Measurements from ENCODE around the gene ANGPTL1. TPM values are rescaled to one million over a fixed set of nuclear protein-coding genes. Genes with fewer than 3 reads are reported as not detected.

Gene ANGPTL1
- total RNA-seq: 26.3 TPM

- no peak for DNase-seq (ENCODE audit: low spot score)
Observed at GRCh38 chr1:178870944-178871343, at the start of gene ANGPTL1. TSS of gene ANGPTL1 (minus strand) at chr1:178871077. CDS start at chr1:178865776, 5,301 bp downstream.

- DNase-seq (ENCODE audit: low spot score): no peak
Observed at GRCh38 chr1:178919581-178919980, 48.7 kb upstream of the ANGPTL1 start.

- DNase-seq (ENCODE audit: low spot score): no peak
Observed at GRCh38 chr1:178918955-178919354, 48.1 kb upstream of the ANGPTL1 start.

- DNase-seq (ENCODE audit: low spot score): no peak
Observed at GRCh38 chr1:178918308-178918707, 47.4 kb upstream of the ANGPTL1 start.

- DNase-seq (ENCODE audit: low spot score): no peak
Observed at GRCh38 chr1:178916448-178917174, 45.7 kb upstream of the ANGPTL1 start.

- no peak for DNase-seq (ENCODE audit: low spot score)
Observed at GRCh38 chr1:178912597-178912996, 41.7 kb upstream of the ANGPTL1 start.

GRCh38 chr1:178910023-178910422 is 39.1 kb upstream of the ANGPTL1 start:
- no peak for DNase-seq (ENCODE audit: low spot score)

GRCh38 chr1:178908358-178908757 is 37.5 kb upstream of the ANGPTL1 start:
- DNase-seq (ENCODE audit: low spot score): no peak

GRCh38 chr1:178901482-178902125 is 30.7 kb upstream of the ANGPTL1 start:
- DNase-seq (ENCODE audit: low spot score): no peak

GRCh38 chr1:178899402-178899801 is 28.5 kb upstream of the ANGPTL1 start:
- no peak for DNase-seq (ENCODE audit: low spot score)

- DNase-seq (ENCODE audit: low spot score): no peak
Observed at GRCh38 chr1:178898401-178898800, 27.5 kb upstream of the ANGPTL1 start.

- no peak for DNase-seq (ENCODE audit: low spot score)
Observed at GRCh38 chr1:178895928-178896327, 25.1 kb upstream of the ANGPTL1 start.

GRCh38 chr1:178886551-178886950 is 15.7 kb upstream of the ANGPTL1 start:
- no peak for DNase-seq (ENCODE audit: low spot score)

GRCh38 chr1:178885869-178886268 is 15.0 kb upstream of the ANGPTL1 start:
- DNase-seq (ENCODE audit: low spot score): no peak

- DNase-seq (ENCODE audit: low spot score): no peak
Observed at GRCh38 chr1:178881950-178882349, 11.1 kb upstream of the ANGPTL1 start.

- no peak for DNase-seq (ENCODE audit: low spot score)
Observed at GRCh38 chr1:178877896-178878295, 7.0 kb upstream of the ANGPTL1 start.

GRCh38 chr1:178875936-178876335 is 5.1 kb upstream of the ANGPTL1 start:
- DNase-seq (ENCODE audit: low spot score): no peak

- DNase-seq (ENCODE audit: low spot score): no peak
Observed at GRCh38 chr1:178874966-178875365, 4.1 kb upstream of the ANGPTL1 start.

GRCh38 chr1:178871551-178872320 is 859 bp upstream of the ANGPTL1 start:
- no peak for DNase-seq (ENCODE audit: low spot score)

- no peak for DNase-seq (ENCODE audit: low spot score)
Observed at GRCh38 chr1:178870221-178870620, 656 bp downstream of the ANGPTL1 start.

- no peak for DNase-seq (ENCODE audit: low spot score)
Observed at GRCh38 chr1:178869119-178869697, 1.7 kb downstream of the ANGPTL1 start.

- no peak for DNase-seq (ENCODE audit: low spot score)
Observed at GRCh38 chr1:178868706-178869105, 2.2 kb downstream of the ANGPTL1 start.

All from ureter (tissue), 1 donor.